Natural killer cell treated with Interleukin-12 subunit alpha and Interleukin-12 subunit beta and Interleukin-15 and Interleukin-18, amount 100 ng/mL, for 72 hours (primary cell): Measurements from ENCODE around the gene WFIKKN2. TPM values are rescaled to one million over a fixed set of nuclear protein-coding genes. Genes with fewer than 3 reads are reported as not detected.

Source experiments
- ATAC-seq, 2 donors: fragments of 150-1000 bp; cut with Tn5 transposase in 1 of 2; sonication (Bioruptor Pico), chemical (Tn5 transposase) in 1 of 2; 2 replicates each; pipeline ENCODE4 v1.10.0; 2021
- DNase-seq: peaks from one replicate; pipeline ENCODE4 v3.0.0; 2022; ENCODE audit warnings: low spot score
- H3K27ac Mint-ChIP-seq, 2 donors: 1 replicate in 1 of 2; 2 replicates in 1 of 2; pipeline ENCODE4 v1.8.0; 2022; ENCODE audit warnings: mixed read lengths in 2 of 2, mild to moderate bottlenecking in 1 of 2, moderate library complexity in 1 of 2
- H3K27me3 Mint-ChIP-seq, 2 donors: 1 replicate in 1 of 2; 2 replicates in 1 of 2; pipeline ENCODE4 v1.8.0; 2022; ENCODE audit warnings: mixed read lengths in 2 of 2
- H3K36me3 Mint-ChIP-seq: one replicate; pipeline ENCODE4 v1.8.0; 2022; ENCODE audit warnings: mixed read lengths
- H3K4me1 Mint-ChIP-seq, 2 donors: 1 replicate in 1 of 2; 2 replicates in 1 of 2; pipeline ENCODE4 v1.8.0; 2022; ENCODE audit warnings: low read depth in 2 of 2, mixed read lengths in 2 of 2, mild to moderate bottlenecking in 1 of 2
- H3K4me3 Mint-ChIP-seq: one replicate; pipeline ENCODE4 v1.8.0; 2022; ENCODE audit warnings: mixed read lengths
- H3K9me3 Mint-ChIP-seq: 2 replicates; pipeline ENCODE4 v1.8.0; 2022; ENCODE audit warnings: mixed read lengths
- total RNA-seq, 2 donors: library from RNA; stranded (reverse); gene quantifications; one replicate each; pipeline ENCODE4 v1.2.3, GENCODE V29; 2022

WFIKKN2 gene
- total RNA-seq, 2 donors from 2014 or later, result not detected

- no peaks in the 10 kb centered on the region for H3K36me3 Mint-ChIP-seq
- no peak overlapping the region for H3K4me3 Mint-ChIP-seq
- peaks cover 9 to 11% of the 10 kb centered on the region in 2 donors for H3K4me1 Mint-ChIP-seq
- ATAC-seq (no peak), DNase-seq (no peak)
- H3K9me3 Mint-ChIP-seq, result no peaks in the 10 kb centered on the region
- peaks cover 0 to 14% of the 10 kb centered on the region in 2 donors for H3K27me3 Mint-ChIP-seq
- no peak overlapping the region for H3K27ac Mint-ChIP-seq
Measured at GRCh38 chr17:50891577-50891989, 56.2 kb downstream of the WFIKKN2 start.

Other genes with a start within 250 kb of the WFIKKN2 start
- not detected for gene ABCC3, start 200.7 kb upstream of the WFIKKN2 start, total RNA-seq
- gene ANKRD40, start 127.7 kb upstream of the WFIKKN2 start, total RNA-seq, result 10 to 100 TPM; 38.4 to 44.7 TPM
- gene LUC7L3, start 116.0 kb upstream of the WFIKKN2 start, total RNA-seq, result 100 to 1,000 TPM in 1 of 2 donors, 10 to 100 TPM in 1; 81.8 to 234 TPM
- gene ANKRD40CL, start 68.1 kb upstream of the WFIKKN2 start, total RNA-seq, result not detected
- 10 to 100 TPM; 12.1 to 30.7 TPM for gene TOB1, start 30.8 kb downstream of the WFIKKN2 start, total RNA-seq